GM18508 (cell line): ENCODE results near the gene POFUT1.
"Not testable (repeated sequence)": the region's sequence is repeated elsewhere in the genome, so short reads cannot be mapped to it uniquely, and the experiment has no call there.

Experiments
- ATAC-seq: cut with Tn5 transposase; IDR thresholded peaks from one replicate; pipeline ENCODE4 v1.9.1; 2021; ENCODE audit warnings: moderate number of reproducible peaks; ENCODE audit not compliant: insufficient read depth, unreplicated experiment

Gene POFUT1

DNA sequence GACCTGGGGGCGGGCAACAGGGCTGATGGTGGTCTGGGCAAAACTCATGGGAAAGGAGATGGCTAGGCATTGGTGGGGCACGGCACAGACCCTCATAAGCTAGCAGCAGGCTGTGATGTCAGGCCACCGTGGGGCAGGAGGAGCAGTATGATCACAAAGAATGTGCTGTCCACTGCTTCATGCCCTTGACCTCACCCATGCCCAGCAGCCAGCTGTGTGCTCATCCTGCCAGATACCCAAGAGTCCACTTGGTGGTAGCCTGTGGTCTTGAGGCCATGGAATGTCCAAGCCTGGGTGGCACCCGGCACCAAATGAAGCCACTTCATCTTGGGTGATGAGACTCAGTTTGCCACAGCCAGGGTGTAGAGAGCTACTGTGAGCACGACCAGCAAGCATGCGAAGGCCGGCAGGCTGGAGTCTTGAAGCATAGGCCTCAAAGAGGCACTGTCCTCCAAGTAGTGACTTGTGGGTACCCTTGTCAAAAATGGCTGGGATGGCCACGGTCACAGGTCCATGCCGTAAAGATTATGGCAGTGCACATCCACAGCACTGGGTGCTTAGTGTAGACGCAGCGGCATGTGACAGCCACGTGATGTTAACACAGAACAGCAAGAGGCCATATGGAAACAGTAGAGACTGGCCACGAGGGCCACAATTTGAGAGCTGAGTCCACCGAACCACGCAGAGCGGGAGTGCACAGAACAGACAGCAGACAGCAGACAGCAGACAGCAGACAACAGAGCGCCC is 19.1 kb upstream of the POFUT1 start:
- ATAC-seq: no peak

GRCh38 chr20:32189123-32189410 is 18.6 kb upstream of the POFUT1 start:
- no peak for ATAC-seq

DNA sequence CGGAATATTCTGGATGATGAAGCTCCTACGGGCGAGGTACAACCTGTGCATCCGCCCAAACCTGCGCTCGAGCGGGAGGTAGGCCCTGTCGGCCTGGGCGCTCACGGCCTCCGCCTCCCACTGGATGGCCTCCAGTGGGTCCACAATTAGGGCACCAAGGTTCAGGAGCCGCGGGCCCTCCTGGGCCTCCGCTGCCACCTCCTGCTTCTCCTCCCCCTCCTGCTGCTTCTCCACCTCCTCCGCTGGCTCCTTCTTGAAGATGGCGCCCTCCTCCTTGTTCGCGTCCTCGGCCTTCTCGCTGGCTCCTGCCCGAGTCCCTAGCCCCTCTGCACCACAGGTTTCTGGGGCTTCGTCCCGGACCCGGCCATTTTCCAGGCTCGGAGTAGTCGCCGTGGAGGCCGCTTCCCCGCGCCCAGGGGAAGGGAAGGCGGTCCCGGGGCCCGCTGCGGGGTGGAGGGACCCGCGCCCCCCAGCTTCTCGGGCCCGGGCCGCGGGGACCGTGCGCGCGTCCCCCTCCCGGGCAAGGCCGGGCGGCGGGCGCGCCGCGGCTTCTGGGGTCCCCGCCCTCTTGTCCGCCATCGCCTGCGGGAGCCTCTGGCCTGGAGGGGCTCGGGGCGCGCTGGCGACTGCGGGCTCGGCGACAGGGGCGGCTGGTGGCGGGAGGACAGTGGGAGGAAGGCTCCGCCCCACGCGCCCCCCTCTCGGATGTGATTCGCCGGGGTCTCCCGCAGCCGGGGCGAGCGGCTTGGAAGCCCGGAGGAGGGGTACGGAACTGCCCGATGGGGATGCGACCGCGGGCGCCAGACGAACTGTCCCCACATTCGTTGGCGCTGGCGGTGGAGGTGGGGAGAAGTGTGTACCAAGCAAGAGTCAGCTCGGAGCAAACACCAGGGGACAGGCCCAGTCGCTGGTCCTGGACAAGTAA is 17.7 kb upstream of the POFUT1 start:
- ATAC-seq: no peak

- no peak for ATAC-seq
Measured at GRCh38 chr20:32190616-32191415, 16.9 kb upstream of the POFUT1 start.

GRCh38 chr20:32191422-32191821 is 16.3 kb upstream of the POFUT1 start:
- ATAC-seq: no peak

- no peak for ATAC-seq
Measured at GRCh38 chr20:32191873-32192272, 15.8 kb upstream of the POFUT1 start.

GRCh38 chr20:32192698-32193097 is 15.0 kb upstream of the POFUT1 start:
- no peak for ATAC-seq

GRCh38 chr20:32193336-32193735 is 14.3 kb upstream of the POFUT1 start:
- not testable (repeated sequence) for ATAC-seq

DNA sequence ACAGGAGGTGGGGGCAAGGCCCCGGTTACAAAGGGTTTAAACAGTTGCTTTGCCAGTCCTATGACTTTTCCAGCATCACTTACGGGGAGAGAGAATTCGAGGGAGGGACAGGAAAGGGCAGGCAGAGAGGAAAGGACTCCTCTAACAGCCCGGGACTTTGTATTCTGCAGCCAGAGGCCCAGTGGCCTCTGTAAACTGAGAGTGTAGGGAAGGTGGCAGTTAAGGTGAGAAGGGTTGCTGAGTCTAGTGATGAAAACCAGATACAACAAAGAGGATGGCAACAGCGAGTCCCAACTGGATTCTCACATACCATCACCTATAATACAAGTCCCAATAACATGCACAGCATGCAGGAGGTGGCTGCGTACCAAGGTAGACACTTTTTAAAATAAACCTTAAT is 13.7 kb upstream of the POFUT1 start:
- no peak for ATAC-seq

DNA sequence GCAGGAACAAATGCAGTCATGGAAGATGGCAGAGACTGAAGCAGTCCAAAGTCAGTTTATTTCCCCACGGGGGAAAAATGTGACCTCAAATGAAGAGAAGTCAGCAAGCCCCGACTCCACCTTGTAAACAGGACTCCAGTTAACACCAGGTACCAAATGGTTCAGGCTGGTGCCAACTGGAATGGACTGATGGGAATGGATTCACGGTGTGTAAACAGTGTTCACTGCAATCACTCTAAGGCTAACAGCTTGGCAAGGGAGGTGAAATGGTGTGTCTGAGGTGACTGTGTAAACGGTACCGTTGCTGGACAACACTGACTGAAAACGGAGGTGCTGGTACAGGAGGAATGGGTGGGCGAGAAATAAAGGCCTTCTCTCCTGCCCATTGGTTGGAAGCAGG is 12.1 kb upstream of the POFUT1 start:
- no peak for ATAC-seq

DNA sequence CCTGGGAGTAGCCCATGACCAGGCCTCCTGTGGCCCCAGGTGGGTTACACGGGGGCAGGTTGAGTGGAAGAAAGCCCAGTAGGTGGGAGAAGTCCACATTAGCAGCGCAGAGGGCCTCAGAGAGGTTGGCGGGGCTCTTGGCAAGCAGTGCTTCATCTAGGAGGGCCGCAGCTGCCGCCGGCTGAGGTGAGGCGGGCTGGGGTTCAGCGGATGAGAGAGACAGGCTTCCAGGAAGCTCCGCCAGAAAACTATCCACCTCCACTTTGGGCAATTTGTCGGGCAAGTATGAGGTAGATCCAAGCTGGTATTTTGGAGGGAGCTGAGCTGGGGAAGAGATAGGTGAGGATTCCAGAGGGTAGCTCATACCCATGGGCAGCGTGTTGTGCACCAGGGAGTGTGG is 11.1 kb upstream of the POFUT1 start:
- ATAC-seq: not testable (repeated sequence)

DNA sequence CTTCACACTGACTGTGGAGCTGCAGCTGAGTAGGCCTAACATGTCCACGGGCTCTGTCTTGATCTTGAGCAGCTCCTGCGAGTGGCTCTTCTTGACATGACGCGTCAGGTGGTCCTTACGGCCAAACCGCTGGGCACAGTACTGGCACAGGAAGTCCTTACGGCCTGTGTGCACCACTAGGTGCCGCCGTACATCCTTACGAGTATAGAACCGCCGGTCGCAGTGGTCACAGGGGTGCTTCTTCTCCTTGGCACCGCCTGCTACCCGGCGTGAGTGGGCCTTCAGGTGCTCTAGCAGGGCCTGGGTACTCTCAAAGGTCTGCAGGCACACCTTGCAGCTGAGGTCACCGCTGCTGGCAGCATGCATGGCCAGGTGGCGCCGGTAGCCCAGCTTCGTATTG is 10.5 kb upstream of the POFUT1 start:
- ATAC-seq: not testable (repeated sequence)

DNA sequence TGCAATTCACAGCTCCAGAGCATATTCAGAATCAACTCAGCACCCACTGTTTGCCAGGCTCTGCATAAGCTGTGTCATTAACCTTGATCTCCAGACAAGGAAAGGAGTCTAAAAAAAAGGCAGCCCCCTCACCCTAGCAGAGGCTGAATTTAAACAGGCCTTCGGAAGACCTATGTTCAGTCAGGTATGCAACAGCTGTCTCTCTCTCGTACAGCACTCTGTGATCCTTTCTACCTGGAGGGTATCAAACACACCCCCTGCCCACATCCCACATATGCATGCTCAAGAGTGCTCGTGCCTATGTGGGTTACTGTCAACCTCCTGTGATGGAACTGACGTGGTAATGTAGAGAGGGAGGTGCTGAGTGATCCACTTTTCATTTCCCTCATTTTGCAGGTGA is 8.7 kb upstream of the POFUT1 start:
- no peak for ATAC-seq

DNA sequence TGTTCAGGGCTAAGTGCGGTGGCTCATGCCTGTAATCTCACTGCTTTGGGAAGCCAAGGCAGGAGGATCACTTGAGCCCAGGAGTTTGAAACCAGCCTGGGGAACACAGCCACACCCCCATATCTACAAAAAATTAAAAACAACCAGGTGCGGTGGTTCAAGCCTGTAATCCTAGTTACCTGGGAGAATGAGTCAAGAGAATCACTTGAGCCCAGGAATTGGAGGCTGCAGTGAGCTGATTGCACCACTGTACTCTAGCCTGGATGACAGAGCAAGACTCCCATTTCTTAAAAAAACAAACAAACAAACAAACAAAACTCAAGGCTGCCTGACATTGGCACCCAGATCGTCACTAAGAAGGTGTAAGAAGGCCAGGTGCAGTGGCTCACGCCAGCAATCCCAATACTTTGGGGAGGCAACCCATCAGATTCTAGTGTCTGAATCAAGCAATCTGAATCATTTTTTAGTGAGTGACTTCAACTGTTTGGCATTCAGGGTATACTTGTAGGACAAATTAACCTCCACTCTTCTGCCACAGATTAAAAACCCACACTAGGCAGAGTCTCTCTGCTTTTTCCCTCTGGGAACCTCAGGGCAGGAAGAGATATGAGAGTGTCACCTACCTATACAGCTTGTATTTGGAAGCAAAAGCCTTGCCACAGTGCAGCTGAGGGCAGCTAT is 6.2 kb upstream of the POFUT1 start:
- no peak for ATAC-seq

- ATAC-seq: no peak
Measured at GRCh38 chr20:32201977-32202363, 5.7 kb upstream of the POFUT1 start.

DNA sequence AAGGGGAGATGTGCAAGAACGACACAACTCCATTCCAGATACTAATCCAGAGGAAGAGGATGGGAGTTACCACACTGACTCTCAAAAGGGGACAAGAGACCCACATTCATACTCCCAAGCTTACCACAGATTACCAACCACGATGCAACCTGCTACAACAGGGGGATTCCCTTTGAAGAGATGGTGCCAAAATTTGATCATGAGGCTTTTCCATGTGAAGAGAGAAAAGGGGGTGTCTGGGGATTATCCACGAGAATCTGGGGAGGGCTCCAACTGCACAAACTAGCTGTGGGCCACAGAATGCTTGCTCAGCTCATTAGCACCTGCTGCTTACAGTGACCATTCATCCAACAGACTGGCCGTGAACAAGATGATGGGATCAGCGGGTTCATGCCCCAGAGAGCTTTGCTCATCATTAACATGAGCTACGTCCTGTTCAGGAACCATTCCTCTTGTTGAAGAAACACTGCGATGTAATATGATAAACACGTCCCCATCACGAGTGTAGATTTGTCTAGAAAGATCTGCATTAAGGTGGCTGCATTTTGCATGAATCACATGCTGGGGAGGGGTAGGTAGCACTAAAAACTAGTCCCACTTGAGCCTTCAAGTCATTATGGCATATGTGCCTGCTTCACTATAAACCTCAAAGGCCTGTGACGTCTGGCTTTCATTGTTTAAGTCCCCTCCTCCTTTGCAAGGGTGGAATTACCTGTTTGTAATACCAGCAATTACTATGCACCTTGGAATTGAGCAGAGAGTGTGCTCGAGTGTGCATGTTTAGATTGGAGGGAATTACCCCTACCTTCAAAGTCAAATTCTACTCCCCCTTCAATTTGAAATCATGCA is 4.1 kb upstream of the POFUT1 start:
- no peak for ATAC-seq

DNA sequence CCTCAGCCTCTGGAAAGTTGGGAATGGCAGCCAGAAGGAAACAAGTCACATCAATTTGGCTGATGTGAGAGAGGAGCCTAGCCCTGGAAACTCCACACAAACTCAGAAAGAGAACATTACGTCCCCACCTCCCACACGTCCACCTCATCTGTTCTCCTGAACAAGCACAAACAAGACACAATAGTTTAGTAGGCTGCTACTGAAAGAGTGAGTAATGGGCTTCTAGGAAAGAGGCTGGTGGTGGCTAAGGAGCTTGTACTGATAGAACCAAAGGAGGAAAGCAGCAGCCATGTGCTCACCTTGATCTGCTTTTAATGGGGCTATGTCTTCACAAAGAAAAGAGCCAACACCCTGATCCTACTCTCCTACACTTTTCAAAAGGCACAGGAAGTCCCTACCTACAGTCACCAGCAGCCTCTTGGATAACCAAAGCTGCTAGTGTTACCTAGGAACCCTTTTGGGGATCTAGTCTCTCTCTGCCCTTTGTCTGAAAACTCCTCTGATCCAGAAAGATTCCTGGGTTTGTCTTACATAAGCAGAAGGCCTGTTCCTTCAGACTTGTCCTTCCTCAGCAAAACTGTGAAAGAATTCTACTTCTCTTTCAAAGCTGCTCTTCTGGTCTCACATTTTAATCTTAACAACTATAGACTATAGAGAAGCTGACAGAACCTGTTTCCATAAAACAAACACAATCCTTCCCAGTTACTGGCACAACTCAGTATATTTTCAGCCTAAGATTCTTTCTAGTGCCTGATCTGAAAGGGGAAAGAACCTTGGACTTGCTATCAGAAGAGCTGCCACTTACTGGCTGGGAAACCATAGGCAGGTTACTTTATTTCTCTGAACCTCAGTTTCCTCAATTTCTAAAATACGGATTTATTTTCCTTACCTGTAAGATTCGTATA is 3.2 kb upstream of the POFUT1 start:
- no peak for ATAC-seq

DNA sequence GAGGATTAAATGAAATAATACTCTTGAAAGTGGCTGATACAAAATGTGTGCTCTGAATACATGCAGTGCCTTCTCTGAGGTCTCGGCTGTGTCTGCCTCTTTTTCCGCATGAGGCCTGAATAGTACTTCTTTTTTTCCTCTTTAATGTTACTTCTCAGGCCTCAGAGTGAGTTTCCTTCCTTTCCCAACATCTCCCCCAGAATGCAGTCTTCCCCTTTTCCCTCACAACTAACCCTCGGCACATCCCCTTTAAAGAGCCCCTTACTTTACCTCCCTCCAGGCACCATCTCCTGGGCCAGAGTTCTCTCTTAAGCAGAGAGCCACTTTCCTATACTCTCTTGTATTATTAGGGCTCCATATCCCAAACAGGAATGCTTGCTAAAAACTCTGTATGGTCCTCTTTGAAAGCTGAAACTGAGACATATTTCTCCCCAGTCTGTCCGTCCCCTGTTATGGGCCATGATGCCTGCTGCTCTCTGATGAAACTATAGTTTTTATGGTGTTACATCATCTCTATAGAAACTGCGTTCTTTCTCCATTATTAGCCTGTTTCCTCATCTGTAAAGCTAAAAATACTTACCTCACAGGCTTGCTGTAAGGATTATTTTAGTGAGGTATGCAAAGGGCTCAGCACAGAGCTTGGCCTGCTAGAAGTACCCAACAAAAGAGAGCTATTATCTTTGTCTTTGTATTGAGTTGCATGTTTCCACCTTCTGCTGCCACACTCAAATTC is 2.4 kb upstream of the POFUT1 start:
- no peak for ATAC-seq
